HS-27A (cell line): ENCODE results near the gene ADGRE3.
A peak's percentile ranks its signal among the peaks of the same experiment; 100 is the strongest.
"Not testable (repeated sequence)": the region's sequence is repeated elsewhere in the genome, so short reads cannot be mapped to it uniquely, and the experiment has no call there.

Experiments
- DNase-seq: peaks from one replicate; pipeline ENCODE4 v3.0.0-alpha.2; 2012; ENCODE audit warnings: low read depth, missing footprints

Gene ADGRE3

GRCh38 chr19:14661372-14661924, 13.2 kb downstream of the ADGRE3 start:
- DNase-seq, result no peak

- no peak for DNase-seq
Observed at GRCh38 chr19:14659874-14660489, 14.7 kb downstream of the ADGRE3 start.

GRCh38 chr19:14655726-14656125, 18.9 kb downstream of the ADGRE3 start:
- DNase-seq, result no peak

- DNase-seq, result no peak
Observed at GRCh38 chr19:14654786-14655560, 19.7 kb downstream of the ADGRE3 start.

- no peak for DNase-seq
Observed at GRCh38 chr19:14650161-14650560, 24.5 kb downstream of the ADGRE3 start.

DNA sequence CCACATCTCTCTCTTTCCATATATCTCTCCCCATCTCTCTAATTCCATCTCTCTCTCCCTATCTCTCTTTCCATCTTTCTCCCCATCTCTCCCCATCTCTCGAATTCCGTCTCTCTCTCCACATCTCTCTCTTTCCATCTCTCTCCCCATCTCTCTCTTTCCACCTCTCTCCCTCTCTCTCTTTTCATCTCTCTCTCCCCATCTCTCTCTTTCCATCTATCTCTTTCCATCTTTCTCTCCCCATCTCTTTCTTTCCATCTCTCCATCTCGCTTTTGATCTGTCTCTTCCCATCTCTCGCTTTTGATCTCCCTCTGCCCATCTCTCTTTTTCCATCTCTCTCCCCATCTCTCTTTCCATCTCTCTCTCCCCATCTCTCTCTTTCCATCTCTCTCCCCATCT, 25.6 kb downstream of the ADGRE3 start:
- DNase-seq, result no peak

DNA sequence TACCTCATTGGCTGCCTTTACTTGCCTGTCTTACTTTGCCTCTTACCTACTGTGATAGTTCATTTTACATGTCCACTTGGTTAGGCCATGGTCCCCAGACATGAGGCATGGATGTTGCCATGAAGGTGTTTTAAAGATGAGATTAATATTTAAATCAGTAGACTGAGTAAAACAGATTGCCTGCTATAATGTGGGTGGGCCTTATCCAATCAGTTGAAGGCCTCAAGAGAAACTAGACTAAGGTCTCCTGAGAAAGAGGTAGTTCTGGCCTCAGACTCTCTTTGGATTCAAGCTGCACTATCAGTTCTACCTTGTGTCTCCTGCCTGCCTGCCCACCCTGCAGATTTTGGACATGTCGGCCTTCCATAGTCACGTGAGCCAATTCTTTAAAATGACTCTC, 26.1 kb downstream of the ADGRE3 start:
- DNase-seq, result no peak

DNA sequence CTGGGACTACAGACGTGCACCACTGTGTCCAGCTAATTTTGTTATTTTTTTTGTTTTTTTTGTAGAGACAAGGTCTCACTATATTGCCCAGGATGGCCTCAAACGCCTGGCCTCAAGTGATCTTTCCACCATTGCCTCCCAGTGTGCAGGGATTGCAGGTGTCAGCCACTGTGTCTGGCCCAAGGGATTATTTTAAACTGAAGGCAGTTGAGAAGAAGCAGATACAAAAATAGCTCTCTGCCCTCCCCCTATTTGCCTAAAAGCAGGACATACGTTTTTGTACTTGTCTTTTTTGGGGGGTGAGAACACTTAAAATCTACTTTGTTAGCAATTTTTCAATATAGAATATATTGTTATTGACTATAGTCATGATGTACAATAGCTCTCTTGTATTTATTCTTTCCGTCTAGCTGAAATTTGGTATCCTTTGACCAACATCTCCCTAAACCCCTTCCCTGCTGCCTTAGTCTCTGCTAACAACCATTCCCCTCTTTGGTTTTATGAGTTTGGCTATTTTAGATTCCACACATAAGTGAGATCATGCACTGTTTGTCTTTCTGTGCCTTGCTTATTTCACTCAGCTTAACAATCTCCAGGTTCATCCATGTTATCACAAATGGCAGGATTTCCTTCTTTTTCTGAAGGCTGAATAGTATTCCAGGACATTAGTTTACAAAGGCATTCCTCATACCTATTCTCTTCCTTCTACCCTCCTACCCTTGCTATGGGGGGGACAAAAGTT, 34.9 kb downstream of the ADGRE3 start:
- no peak for DNase-seq

DNA sequence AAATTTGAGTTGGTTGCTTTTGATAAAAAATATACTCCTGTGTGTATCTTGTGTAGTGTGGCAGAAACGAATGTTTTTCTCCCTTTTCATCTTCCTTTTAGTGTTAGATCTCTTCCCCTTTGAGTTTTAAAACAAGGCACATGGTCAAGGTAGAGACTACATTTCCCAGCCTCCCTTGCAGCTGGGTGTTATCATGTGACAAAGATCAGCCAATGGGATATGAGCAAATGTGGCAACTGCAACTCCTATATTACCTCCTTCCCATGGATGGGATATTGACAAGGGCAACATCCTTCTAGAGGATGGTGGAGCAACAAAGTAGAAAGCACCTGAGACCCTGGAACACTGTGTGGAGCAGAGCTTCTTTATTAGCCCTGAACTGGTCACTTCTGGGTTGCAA, 42.4 kb downstream of the ADGRE3 start:
- DNase-seq, result peak; percentile 3

GRCh38 chr19:14629557-14629956, 45.1 kb downstream of the ADGRE3 start:
- no peak for DNase-seq

GRCh38 chr19:14624491-14624890, 50.2 kb downstream of the ADGRE3 start:
- not testable (repeated sequence) for DNase-seq

- no peak for DNase-seq
Observed at GRCh38 chr19:14619404-14619803, 55.2 kb downstream of the ADGRE3 start.

DNA sequence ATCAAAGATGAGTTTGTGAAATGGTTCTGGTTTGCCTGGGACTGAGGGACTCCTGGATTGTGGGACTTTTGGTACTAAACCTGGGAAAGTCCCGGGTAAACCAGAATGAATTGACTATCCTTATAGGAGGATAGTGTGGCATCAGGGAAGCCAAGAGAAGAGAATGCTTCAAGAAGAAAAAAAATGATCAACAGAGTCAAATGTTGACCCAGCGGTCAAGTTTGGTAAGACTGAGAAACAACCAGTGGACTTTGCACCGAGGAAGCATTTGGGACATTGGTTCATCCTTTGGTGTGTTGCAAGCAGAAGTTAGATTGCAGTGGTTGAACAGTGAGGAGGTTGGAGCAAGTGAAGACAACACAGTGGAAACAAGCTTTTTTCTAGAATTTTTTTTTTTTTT, 58.2 kb downstream of the ADGRE3 start:
- no peak for DNase-seq

- no peak for DNase-seq
Observed at GRCh38 chr19:14615623-14616022, 59.0 kb downstream of the ADGRE3 start.

GRCh38 chr19:14614099-14614412, 60.6 kb downstream of the ADGRE3 start:
- DNase-seq, result no peak

- DNase-seq, result not testable (repeated sequence)
Observed at GRCh38 chr19:14613399-14614098, 61.1 kb downstream of the ADGRE3 start.

- DNase-seq, result no peak
Observed at GRCh38 chr19:14612657-14613056, 62.0 kb downstream of the ADGRE3 start.

GRCh38 chr19:14612242-14612641, 62.4 kb downstream of the ADGRE3 start:
- DNase-seq, result not testable (repeated sequence)

- DNase-seq, result no peak
Observed at GRCh38 chr19:14611051-14611450, 63.6 kb downstream of the ADGRE3 start.

DNA sequence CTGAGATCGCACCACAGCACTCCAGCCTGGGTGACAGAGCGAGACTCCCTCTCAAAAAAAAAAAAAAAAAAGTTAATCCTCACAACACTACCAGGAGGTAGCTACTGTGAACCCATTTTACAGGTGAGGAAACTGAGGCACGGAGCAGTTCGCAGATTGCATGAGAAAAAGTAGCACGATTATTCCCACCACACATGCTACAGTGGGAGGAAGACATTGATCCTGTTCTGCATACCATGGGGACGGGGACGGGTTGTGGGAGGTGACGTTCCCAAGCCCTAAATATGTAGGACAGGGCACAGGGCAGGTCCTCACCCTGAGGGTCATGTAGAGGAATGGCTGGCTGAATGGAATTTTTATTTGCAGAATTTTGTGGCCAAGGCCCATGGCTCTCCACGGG, 68.0 kb downstream of the ADGRE3 start:
- DNase-seq, result no peak

GRCh38 chr19:14603990-14604387, 70.7 kb downstream of the ADGRE3 start:
- DNase-seq, result no peak

DNA sequence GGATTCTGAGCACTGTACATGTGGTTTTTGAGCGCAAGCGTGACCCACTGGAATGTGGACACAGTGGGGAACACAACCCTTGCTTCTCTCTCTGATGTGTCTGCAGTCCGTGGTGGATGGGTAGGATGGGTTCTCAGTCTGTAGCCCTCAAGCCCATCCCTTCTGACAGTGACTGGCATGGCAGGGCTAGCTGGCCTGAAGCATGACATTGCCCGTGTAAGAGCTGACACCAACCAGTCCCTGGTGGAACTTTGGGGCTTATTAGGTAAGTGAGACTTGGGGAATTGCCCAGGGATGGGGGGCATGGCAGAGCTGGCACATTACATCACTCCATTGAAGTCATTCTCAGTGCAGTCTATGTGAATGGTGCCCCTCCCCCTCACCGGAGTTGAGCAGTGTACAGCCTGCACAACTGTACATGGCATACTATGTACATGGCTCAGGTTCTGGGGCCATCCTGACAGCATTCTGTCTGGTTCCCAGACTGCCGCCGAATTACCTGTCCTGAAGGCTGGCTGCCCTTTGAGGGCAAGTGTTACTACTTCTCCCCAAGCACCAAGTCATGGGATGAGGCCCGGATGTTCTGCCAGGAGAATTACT, 75.0 kb downstream of the ADGRE3 start:
- DNase-seq, result no peak
